Measurements from ENCODE around the gene FOXRED2. TPM values are rescaled to one million over a fixed set of nuclear protein-coding genes. Genes with fewer than 3 reads are reported as not detected.

Gene FOXRED2
- total and polyA plus RNA-seq, 2 of the 8 experiments (the other 6 are each of a cell fraction or from before 2014, with no cell fraction given), result 11.5 to 27.8 TPM

DNA sequence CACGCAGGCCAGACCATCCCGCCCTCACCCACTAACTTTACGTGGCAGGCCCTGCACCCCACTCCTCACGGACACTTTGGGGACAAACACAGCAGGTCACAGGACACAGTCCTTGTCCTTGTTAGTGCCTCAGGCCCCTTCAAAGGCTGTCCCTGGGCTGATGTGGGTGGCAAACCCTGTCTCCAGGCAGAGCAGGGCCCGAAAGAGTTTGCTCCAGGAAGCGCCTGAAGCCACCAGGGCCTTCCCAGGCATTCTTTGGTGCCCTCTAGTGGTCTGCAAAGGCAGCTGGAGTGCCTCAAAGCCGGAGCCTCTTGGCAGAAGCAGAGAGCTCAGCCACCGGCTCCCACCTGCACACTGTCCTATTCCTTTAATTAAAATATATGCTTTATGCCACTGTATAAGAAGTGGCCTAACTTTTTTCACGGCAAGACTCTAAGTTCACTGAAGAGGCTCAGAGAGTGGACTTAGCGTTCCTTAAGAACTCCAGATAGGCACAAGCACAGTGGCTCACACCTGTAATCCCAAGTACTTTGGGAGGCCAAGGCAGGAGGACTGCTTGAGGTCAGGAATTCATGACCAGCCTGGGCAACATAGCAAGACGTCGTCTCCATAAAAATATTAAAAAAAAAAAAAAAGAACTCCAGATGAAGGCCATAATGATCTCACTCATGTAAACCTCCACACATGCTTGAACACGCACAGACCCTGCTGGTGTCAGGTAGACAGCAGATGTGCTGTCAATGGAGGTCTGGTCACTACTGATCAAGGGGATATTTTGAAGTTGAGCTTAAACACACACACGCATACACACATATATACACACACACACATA is 36.5 kb downstream of the FOXRED2 start (continued):
- TF ChIP-seq, protein P1, sequence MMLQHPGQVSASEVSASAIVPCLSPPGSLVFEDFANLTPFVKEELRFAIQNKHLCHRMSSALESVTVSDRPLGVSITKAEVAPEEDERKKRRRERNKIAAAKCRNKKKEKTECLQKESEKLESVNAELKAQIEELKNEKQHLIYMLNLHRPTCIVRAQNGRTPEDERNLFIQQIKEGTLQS (IDR thresholded peaks at IDR 0.05; ENCODE audit: insufficient read depth, low read depth, low read length), result no peak
- TF ChIP-seq, protein P2, sequence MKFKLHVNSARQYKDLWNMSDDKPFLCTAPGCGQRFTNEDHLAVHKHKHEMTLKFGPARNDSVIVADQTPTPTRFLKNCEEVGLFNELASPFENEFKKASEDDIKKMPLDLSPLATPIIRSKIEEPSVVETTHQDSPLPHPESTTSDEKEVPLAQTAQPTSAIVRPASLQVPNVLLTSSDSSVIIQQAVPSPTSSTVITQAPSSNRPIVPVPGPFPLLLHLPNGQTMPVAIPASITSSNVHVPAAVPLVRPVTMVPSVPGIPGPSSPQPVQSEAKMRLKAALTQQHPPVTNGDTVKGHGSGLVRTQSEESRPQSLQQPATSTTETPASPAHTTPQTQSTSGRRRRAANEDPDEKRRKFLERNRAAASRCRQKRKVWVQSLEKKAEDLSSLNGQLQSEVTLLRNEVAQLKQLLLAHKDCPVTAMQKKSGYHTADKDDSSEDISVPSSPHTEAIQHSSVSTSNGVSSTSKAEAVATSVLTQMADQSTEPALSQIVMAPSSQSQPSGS (IDR thresholded peaks at IDR 0.05; ENCODE audit: low read length), result no peak
- TF ChIP-seq HDAC2 (IDR thresholded peaks at IDR 0.05; ENCODE audit: borderline replicate concordance in 1 of 2, low read depth in 2 of 2, low read length in 2 of 2) (no peak), KDM1A (IDR thresholded peaks at IDR 0.05; ENCODE audit: borderline replicate concordance, low read length) (no peak), CREB1 (IDR thresholded peaks at IDR 0.05) (no peak), NANOG (IDR thresholded peaks at IDR 0.05; ENCODE audit: insufficient read depth, low read depth, low read length, poor library complexity, severe bottlenecking) (no peak), SP1 (IDR thresholded peaks at IDR 0.05; ENCODE audit: low read depth, low read length) (no peak), EP300 (IDR thresholded peaks at IDR 0.05; ENCODE audit: borderline replicate concordance in 1 of 2, low read depth in 2 of 2, low read length in 2 of 2) (no peak), SIN3A (conservative IDR thresholded peaks at IDR 0.05 in 1 of 2, IDR thresholded peaks at IDR 0.05 in 1 of 2; ENCODE audit: low read depth in 1 of 2, low read length in 2 of 2) (0 out of 4 replicates have a peak, but pooled peaks of 1 of the 2 experiments have one; percentile 52), SRF (IDR thresholded peaks at IDR 0.05; ENCODE audit: low read depth, low read length) (no peak), GTF2F1 (IDR thresholded peaks at IDR 0.05; ENCODE audit: borderline replicate concordance, low read depth, low read length) (no peak), FOSL1 (IDR thresholded peaks at IDR 0.05; ENCODE audit: insufficient read depth, low read depth, low read length) (no peak), RXRA (IDR thresholded peaks at IDR 0.05; ENCODE audit: insufficient read depth, low read depth, low read length) (no peak), BACH1 (IDR thresholded peaks at IDR 0.05; ENCODE audit: low read length) (no peak), SIRT6 (IDR thresholded peaks at IDR 0.05; ENCODE audit: low read length) (no peak)
- TF ChIP-seq, protein P3, sequence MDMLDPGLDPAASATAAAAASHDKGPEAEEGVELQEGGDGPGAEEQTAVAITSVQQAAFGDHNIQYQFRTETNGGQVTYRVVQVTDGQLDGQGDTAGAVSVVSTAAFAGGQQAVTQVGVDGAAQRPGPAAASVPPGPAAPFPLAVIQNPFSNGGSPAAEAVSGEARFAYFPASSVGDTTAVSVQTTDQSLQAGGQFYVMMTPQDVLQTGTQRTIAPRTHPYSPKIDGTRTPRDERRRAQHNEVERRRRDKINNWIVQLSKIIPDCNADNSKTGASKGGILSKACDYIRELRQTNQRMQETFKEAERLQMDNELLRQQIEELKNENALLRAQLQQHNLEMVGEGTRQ (IDR thresholded peaks at IDR 0.05; ENCODE audit: low read length), result no peak
